ENCODE results near the gene TMEM138.

DNA sequence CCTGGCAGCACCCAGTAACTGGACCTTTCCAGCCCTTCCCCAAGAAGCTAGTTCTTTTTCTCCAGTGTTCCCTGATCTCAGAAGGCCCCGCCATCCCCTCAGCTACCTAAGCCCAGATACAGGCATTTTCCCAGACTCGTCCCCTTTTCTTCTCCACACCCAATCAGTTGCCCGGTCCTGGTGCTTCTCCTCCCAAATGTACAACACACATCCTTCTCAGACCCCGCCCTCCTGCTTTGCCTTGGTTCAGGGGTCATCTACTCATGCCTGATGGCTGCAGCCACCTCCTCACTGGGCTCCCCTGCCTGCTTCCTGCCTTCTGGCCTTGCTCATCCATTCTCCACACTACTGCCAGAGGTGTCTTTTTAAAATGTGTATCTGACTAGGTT is 22.7 kb upstream of the TMEM138 start:
- TF ChIP-seq POLR2AphosphoS5 (IDR thresholded peaks at IDR 0.05; ENCODE audit: low read depth, low read length) (no peak), TAF1 (IDR thresholded peaks at IDR 0.05; ENCODE audit: low read depth, low read length) (no peak), POLR2A (IDR thresholded peaks at IDR 0.05; ENCODE audit: low read depth, low read length) (no peak)
